HepG2 (cell line): ENCODE data around the gene HPDL. TPM values are rescaled to one million over a fixed set of nuclear protein-coding genes. Genes with fewer than 3 reads are reported as not detected.

Source experiments
- HOXD1 ChIP-seq: sonication (generic); formaldehyde crosslinking; IDR thresholded peaks from 2 replicates; pipeline ENCODE4 v1.5.0; 2020; ENCODE audit warnings: missing genetic modification reagents
- ZNF296 ChIP-seq: sonication (generic); formaldehyde crosslinking; conservative IDR thresholded peaks from 2 replicates; pipeline ENCODE4 v1.5.0; 2020; ENCODE audit warnings: mild to moderate bottlenecking, missing genetic modification reagents
- ZNF841 ChIP-seq: sonication (generic); formaldehyde crosslinking; IDR thresholded peaks from 2 replicates; pipeline ENCODE4 v1.8.1; 2023; ENCODE audit warnings: missing genetic modification reagents, borderline replicate concordance
- polyA plus RNA-seq, 8 experiments: library from polyadenylated mRNA; depleted of rRNA in 3 of 8; stranded (reverse) in 7 of 8; unstranded in 1 of 8; fragments of >200 nt; fragmentation: Illumina TruSeq in 4 of 8; extraction: Trizol in 4 of 8; gene quantifications; 2 replicates each; pipeline versions ENCODE4 v1.2.1 to v1.2.3, GENCODE V29; 2011 to 2016; ENCODE audit warnings: low read depth in 4 of 8, missing spikeins in 1 of 8, mixed read lengths in 1 of 8; ENCODE audit not compliant: insufficient read depth in 1 of 8
- total RNA-seq, 5 experiments: library from RNA; depleted of rRNA; stranded (reverse); fragments of >200 nt; fragmentation: Illumina TruSeq; extraction: Trizol; gene quantifications; 2 replicates each; pipeline ENCODE4 v1.2.3, GENCODE V29; 2016; ENCODE audit warnings: low read depth in 1 of 5
- TF ChIP-seq, protein P1 (sequence below): sonication (generic); formaldehyde crosslinking; IDR thresholded peaks from 2 replicates; pipeline ENCODE4 v1.4.0; 2020; ENCODE audit warnings: missing genetic modification reagents
- TF ChIP-seq, protein P2 (sequence below): sonication (generic); formaldehyde crosslinking; IDR thresholded peaks from 2 replicates; pipeline ENCODE4 v1.8.0; 2023; ENCODE audit warnings: mild to moderate bottlenecking, missing genetic modification reagents
- TF ChIP-seq, protein P3 (sequence below), 2 experiments: fragments of 450-650 bp in 1 of 2; sonication (generic) in 1 of 2; formaldehyde crosslinking in 1 of 2; IDR thresholded peaks; 2 replicates each; pipeline versions ENCODE4 v1.6.1 to v1.8.0; 2016 to 2022; ENCODE audit warnings: antibody characterized with exemption in 1 of 2, mild to moderate bottlenecking in 1 of 2, missing genetic modification reagents in 1 of 2
- TF ChIP-seq, protein P4 (sequence below): sonication (generic); formaldehyde crosslinking; IDR thresholded peaks from 2 replicates; pipeline ENCODE4 v1.4.0; 2020; ENCODE audit warnings: mild to moderate bottlenecking, missing genetic modification reagents, borderline replicate concordance
- TF ChIP-seq, protein P5 (sequence below): sonication (generic); formaldehyde crosslinking; IDR thresholded peaks from 2 replicates; pipeline ENCODE4 v1.5.0; 2020; ENCODE audit warnings: mild to moderate bottlenecking, low read depth, missing genetic modification reagents, borderline replicate concordance

HPDL gene
- total and polyA plus RNA-seq, 2 of the 13 experiments (the other 11 are each of a cell fraction or from before 2014, with no cell fraction given), result not detected

DNA sequence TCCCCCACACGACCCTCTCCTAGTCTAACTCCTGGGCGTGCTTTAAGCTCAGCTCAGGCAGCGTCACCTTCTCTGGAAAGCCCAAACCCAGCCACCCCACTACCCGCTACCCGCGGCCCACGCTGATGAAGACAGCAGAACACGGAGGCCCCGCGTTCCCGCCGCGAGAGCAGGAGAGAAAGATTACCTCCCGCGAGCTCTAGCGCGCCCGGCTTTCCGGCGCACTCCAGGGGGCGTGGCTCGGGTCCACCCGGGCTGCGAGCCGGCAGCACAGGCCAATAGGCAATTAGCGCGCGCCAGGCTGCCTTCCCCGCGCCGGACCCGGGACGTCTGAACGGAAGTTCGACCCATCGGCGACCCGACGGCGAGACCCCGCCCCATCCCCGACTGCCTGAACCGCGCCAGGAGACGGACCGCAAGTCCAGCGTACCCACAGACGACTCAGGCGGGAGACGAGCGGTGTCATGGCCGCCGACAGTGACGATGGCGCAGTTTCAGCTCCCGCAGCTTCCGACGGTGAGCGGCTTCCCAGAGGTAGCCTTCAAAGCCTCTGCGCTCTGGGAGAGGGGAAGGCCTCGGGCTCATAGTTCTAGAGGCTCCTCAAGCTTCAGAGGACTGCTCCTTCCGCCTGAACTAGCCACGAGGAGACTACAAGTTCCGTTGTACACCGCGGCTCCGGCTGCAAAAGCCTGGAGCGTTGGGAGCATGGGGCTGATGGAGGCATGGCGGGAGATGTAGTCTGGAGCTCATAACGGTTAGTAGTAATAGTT is 13.3 kb downstream of the HPDL start, which contains the start of the genes MUTYH and TOE1 (continued):
- TF ChIP-seq, protein P1, sequence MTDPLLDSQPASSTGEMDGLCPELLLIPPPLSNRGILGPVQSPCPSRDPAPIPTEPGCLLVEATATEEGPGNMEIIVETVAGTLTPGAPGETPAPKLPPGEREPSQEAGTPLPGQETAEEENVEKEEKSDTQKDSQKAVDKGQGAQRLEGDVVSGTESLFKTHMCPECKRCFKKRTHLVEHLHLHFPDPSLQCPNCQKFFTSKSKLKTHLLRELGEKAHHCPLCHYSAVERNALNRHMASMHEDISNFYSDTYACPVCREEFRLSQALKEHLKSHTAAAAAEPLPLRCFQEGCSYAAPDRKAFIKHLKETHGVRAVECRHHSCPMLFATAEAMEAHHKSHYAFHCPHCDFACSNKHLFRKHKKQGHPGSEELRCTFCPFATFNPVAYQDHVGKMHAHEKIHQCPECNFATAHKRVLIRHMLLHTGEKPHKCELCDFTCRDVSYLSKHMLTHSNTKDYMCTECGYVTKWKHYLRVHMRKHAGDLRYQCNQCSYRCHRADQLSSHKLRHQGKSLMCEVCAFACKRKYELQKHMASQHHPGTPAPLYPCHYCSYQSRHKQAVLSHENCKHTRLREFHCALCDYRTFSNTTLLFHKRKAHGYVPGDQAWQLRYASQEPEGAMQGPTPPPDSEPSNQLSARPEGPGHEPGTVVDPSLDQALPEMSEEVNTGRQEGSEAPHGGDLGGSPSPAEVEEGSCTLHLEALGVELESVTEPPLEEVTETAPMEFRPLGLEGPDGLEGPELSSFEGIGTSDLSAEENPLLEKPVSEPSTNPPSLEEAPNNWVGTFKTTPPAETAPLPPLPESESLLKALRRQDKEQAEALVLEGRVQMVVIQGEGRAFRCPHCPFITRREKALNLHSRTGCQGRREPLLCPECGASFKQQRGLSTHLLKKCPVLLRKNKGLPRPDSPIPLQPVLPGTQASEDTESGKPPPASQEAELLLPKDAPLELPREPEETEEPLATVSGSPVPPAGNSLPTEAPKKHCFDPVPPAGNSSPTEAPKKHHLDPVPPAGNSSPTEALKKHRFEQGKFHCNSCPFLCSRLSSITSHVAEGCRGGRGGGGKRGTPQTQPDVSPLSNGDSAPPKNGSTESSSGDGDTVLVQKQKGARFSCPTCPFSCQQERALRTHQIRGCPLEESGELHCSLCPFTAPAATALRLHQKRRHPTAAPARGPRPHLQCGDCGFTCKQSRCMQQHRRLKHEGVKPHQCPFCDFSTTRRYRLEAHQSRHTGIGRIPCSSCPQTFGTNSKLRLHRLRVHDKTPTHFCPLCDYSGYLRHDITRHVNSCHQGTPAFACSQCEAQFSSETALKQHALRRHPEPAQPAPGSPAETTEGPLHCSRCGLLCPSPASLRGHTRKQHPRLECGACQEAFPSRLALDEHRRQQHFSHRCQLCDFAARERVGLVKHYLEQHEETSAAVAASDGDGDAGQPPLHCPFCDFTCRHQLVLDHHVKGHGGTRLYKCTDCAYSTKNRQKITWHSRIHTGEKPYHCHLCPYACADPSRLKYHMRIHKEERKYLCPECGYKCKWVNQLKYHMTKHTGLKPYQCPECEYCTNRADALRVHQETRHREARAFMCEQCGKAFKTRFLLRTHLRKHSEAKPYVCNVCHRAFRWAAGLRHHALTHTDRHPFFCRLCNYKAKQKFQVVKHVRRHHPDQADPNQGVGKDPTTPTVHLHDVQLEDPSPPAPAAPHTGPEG (CRISPR knock-in tag), result peak; percentile 83
- TF ChIP-seq, protein P2, sequence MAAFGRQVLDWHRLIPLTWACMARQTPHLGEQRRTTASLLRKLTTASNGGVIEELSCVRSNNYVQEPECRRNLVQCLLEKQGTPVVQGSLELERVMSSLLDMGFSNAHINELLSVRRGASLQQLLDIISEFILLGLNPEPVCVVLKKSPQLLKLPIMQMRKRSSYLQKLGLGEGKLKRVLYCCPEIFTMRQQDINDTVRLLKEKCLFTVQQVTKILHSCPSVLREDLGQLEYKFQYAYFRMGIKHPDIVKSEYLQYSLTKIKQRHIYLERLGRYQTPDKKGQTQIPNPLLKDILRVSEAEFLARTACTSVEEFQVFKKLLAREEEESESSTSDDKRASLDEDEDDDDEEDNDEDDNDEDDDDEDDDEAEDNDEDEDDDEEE (CRISPR knock-in tag), result no peak; the same call in 1 of the 2 replicates
- TF ChIP-seq HOXD1 (CRISPR knock-in tag) (no peak), ZNF296 (no peak), ZNF841 (CRISPR knock-in tag) (no peak)
- TF ChIP-seq, protein P3, sequence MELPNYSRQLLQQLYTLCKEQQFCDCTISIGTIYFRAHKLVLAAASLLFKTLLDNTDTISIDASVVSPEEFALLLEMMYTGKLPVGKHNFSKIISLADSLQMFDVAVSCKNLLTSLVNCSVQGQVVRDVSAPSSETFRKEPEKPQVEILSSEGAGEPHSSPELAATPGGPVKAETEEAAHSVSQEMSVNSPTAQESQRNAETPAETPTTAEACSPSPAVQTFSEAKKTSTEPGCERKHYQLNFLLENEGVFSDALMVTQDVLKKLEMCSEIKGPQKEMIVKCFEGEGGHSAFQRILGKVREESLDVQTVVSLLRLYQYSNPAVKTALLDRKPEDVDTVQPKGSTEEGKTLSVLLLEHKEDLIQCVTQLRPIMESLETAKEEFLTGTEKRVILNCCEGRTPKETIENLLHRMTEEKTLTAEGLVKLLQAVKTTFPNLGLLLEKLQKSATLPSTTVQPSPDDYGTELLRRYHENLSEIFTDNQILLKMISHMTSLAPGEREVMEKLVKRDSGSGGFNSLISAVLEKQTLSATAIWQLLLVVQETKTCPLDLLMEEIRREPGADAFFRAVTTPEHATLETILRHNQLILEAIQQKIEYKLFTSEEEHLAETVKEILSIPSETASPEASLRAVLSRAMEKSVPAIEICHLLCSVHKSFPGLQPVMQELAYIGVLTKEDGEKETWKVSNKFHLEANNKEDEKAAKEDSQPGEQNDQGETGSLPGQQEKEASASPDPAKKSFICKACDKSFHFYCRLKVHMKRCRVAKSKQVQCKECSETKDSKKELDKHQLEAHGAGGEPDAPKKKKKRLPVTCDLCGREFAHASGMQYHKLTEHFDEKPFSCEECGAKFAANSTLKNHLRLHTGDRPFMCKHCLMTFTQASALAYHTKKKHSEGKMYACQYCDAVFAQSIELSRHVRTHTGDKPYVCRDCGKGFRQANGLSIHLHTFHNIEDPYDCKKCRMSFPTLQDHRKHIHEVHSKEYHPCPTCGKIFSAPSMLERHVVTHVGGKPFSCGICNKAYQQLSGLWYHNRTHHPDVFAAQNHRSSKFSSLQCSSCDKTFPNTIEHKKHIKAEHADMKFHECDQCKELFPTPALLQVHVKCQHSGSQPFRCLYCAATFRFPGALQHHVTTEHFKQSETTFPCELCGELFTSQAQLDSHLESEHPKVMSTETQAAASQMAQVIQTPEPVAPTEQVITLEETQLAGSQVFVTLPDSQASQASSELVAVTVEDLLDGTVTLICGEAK (IDR thresholded peaks at IDR 0.05), result no peak
- TF ChIP-seq, protein P3 (CRISPR knock-in tag; IDR thresholded peaks at IDR 0.05), result peak; percentile 86
- TF ChIP-seq, protein P4, sequence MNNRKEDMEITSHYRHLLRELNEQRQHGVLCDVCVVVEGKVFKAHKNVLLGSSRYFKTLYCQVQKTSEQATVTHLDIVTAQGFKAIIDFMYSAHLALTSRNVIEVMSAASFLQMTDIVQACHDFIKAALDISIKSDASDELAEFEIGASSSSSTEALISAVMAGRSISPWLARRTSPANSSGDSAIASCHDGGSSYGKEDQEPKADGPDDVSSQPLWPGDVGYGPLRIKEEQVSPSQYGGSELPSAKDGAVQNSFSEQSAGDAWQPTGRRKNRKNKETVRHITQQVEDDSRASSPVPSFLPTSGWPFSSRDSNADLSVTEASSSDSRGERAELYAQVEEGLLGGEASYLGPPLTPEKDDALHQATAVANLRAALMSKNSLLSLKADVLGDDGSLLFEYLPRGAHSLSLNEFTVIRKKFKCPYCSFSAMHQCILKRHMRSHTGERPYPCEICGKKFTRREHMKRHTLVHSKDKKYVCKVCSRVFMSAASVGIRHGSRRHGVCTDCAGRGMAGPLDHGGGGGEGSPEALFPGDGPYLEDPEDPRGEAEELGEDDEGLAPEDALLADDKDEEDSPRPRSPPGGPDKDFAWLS (CRISPR knock-in tag), result no peak
- TF ChIP-seq, protein P5, sequence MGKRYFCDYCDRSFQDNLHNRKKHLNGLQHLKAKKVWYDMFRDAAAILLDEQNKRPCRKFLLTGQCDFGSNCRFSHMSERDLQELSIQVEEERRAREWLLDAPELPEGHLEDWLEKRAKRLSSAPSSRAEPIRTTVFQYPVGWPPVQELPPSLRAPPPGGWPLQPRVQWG (CRISPR knock-in tag), result no peak
